Mucosa of descending colon (tissue), 3 donors: Measurements from ENCODE around the gene GOLGA3. TPM values are rescaled to one million over a fixed set of nuclear protein-coding genes. Genes with fewer than 3 reads are reported as not detected.
A peak's percentile ranks its signal among the peaks of the same experiment; 100 is the strongest.

ENCODE experiments used
- ATAC-seq: fragments of 200-7000 bp; cut with Tn5 transposase; one replicate; pipeline ENCODE4 v1.9.1; 2020; ENCODE audit warnings: mild to moderate bottlenecking, moderate library complexity
- DNase-seq, 3 donors: peaks; one replicate each; pipeline ENCODE4 v3.0.0-alpha.2; 2020
- H3K36me3 ChIP-seq: fragments of 200-600 bp; one replicate; pipeline ENCODE4 v1.8.0; 2021; ENCODE audit warnings: low read depth, mild to moderate bottlenecking
- H3K4me1 ChIP-seq: fragments of 200-600 bp; one replicate; pipeline ENCODE4 v1.8.0; 2021; ENCODE audit warnings: low read depth, mild to moderate bottlenecking
- H3K4me3 ChIP-seq: fragments of 200-600 bp; one replicate; pipeline ENCODE4 v1.8.0; 2021; ENCODE audit warnings: mild to moderate bottlenecking
- H3K9me3 ChIP-seq: fragments of 200-600 bp; one replicate; pipeline ENCODE4 v1.8.0; 2021; ENCODE audit warnings: mild to moderate bottlenecking
- intact Hi-C, 2 donors: fragments of 100-400 bp; cut with DNase I in 1 of 2; cut with micrococcal nuclease in 1 of 2; formaldehyde crosslinking; loops; one replicate each; pipeline versions ENCODE4 v1.11.0 to v1.11.1; 2022; cut with DNase I, micrococcal nuclease
- total RNA-seq, 3 donors: library from RNA; stranded (reverse); fragmentation: NEBNext Ultra II Directional in 2 of 3; extraction: Animal tissue kit (Norgen Biotek cat#: 25700) in 2 of 3; gene quantifications; one replicate each; pipeline versions ENCODE4 v1.2.1 to v1.2.4, GENCODE V29; 2021 to 2023
- TF ChIP-seq, protein P1 (sequence below): fragments of 200-600 bp; IDR thresholded peaks from one replicate; pipeline ENCODE4 v1.8.0; 2022; ENCODE audit warnings: antibody characterized with exemption, mild to moderate bottlenecking
- donor health status: DM: no; HTN: no; CAD: no; lungs with moderate emphysema.
- donor health status: DM: no; HTN: no; CAD: no.
- donor health status: DM: no; HTN: yes; CAD: no.

GOLGA3 gene
- total RNA-seq, 3 donors from 2014 or later = 71.6 to 91.0 (median 89.6) TPM

DNA sequence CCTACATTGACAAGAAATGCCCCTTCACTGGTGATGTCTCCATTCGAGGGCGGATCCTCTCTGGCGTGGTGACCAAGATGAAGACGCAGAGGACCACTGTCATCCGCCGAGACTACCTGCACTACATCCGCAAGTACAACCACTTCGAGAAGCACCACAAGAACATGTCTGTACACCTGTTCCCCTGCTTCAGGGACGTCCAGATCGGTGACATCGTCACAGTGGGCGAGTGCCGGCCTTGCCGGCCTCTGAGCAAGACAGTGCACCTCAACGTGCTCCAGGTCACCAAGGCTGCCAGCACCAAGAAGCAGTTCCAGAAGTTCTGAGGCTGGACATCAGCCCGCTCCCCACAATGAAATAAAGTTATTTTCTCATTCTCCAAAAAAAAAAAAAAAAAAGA is 2.8 kb downstream of the GOLGA3 start:
- TF ChIP-seq, protein P1, sequence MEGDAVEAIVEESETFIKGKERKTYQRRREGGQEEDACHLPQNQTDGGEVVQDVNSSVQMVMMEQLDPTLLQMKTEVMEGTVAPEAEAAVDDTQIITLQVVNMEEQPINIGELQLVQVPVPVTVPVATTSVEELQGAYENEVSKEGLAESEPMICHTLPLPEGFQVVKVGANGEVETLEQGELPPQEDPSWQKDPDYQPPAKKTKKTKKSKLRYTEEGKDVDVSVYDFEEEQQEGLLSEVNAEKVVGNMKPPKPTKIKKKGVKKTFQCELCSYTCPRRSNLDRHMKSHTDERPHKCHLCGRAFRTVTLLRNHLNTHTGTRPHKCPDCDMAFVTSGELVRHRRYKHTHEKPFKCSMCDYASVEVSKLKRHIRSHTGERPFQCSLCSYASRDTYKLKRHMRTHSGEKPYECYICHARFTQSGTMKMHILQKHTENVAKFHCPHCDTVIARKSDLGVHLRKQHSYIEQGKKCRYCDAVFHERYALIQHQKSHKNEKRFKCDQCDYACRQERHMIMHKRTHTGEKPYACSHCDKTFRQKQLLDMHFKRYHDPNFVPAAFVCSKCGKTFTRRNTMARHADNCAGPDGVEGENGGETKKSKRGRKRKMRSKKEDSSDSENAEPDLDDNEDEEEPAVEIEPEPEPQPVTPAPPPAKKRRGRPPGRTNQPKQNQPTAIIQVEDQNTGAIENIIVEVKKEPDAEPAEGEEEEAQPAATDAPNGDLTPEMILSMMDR = no peak
- no peak for DNase-seq
- Histone ChIP-seq H3K4me1 (peaks cover 12% of the 10 kb centered on the region), H3K9me3 (no peaks in the 10 kb centered on the region), H3K4me3 (no peak overlapping the region), H3K36me3 (no peaks in the 10 kb centered on the region)
- intact Hi-C loops = no loop called here
- no peak for ATAC-seq

DNA sequence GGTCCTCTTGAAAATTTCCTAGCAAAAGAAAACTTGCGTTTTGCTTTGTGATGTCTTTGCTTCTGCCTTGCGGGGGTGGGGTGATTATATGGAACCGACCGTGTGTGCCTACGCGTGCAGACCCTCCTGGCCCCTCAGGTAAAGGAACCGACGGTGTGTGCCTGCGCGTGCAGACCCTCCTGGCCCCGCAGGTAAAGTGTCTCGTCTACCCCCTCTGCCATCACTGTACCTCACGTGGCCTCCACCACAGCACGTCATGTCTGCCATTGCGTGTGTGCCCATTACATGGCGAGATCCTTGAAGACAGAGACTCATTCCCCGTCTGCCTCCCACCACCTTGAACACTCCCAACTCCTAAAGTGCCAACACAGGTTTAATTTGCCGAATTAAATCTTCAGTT is 3.6 kb downstream of the GOLGA3 start:
- H3K36me3 ChIP-seq = peaks cover 3% of the 10 kb centered on the region

DNA sequence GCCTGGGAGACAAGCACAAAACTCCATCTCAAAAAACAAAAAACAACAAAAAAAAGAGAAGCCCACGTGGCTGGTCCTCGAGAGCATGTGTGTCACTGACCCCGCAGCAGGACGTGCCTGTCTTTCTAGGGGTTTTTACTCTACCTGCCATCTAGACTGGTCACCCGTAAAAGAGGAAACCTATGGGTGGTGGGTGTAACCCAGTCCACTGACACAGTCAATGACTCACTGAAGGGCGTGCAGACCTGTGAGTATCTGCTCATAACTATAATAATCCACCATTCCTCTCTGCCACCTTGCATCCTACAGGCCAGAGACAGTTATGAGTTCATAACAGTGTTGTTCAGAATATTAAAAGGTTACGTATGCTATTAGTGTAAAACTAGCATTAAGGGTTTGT is 4.6 kb downstream of the GOLGA3 start:
- Histone ChIP-seq H3K4me3 (no peak overlapping the region), H3K4me1 (peaks cover 15% of the 10 kb centered on the region), H3K36me3 (peaks cover 3% of the 10 kb centered on the region), H3K9me3 (no peaks in the 10 kb centered on the region)
- peak; percentile 17 for ATAC-seq
- intact Hi-C loops = no loop called here
- TF ChIP-seq, protein P1 = no peak
- no peak for DNase-seq

More for the DNA sequence above, 3.6 kb downstream of the GOLGA3 start:
- H3K4me3 ChIP-seq = no peak overlapping the region
- DNase-seq = no peak
- peaks cover 14% of the 10 kb centered on the region for H3K4me1 ChIP-seq
- TF ChIP-seq, protein P1 = no peak
- no peaks in the 10 kb centered on the region for H3K9me3 ChIP-seq
- no peak for ATAC-seq
- intact Hi-C loops = no loop called here

DNA sequence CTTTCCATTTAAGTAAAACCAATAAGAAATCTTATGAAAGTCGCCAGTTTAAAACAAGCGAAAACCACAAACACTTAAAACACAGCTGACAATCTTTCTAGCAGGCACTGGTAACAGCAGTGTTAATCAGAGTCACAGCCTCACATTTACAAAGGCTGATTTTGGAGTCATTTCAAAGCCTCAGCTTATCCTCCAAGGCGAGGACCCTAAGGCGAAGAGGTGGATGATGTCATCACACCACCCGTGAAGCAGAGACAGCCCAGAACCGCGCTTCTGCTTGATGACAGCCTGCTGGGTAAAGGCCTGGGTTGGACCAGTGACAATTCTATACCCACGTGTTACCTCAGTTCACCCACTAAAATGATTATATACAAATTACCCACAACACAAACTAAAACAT is 10.1 kb downstream of the GOLGA3 start:
- intact Hi-C loops = no loop called here
- TF ChIP-seq, protein P1 = no peak
- H3K4me3 ChIP-seq = no peak overlapping the region
- no peak for DNase-seq
- no peaks in the 10 kb centered on the region for H3K9me3 ChIP-seq
- H3K36me3 ChIP-seq = peaks cover 16% of the 10 kb centered on the region
- ATAC-seq = no peak
- H3K4me1 ChIP-seq = peaks cover 3% of the 10 kb centered on the region

DNA sequence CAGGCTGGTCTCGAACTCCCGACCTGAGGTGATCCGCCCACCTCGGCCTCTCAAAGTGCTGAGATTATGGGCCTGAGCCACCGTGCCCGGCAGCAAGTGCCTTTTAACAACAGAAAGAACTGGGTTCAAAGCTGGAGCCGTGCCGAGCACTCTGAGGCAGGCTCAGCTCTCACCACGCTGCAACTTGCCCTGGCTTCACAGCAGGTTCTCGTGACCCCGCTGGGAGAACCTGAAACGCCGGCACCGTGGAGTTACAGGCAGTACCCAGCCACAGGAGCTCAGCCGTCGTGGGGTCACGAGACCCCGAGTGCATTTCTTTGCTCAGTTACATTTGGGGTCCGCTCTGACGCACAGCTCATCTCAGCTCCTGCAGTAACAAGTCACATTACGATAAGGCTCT is 14.4 kb downstream of the GOLGA3 start:
- Histone ChIP-seq H3K4me1 (no peaks in the 10 kb centered on the region), H3K36me3 (peaks cover 20% of the 10 kb centered on the region), H3K4me3 (no peak overlapping the region), H3K9me3 (no peaks in the 10 kb centered on the region)
- intact Hi-C loops = no loop called here
- DNase-seq = no peak
- TF ChIP-seq, protein P1 = no peak
- no peak for ATAC-seq

DNA sequence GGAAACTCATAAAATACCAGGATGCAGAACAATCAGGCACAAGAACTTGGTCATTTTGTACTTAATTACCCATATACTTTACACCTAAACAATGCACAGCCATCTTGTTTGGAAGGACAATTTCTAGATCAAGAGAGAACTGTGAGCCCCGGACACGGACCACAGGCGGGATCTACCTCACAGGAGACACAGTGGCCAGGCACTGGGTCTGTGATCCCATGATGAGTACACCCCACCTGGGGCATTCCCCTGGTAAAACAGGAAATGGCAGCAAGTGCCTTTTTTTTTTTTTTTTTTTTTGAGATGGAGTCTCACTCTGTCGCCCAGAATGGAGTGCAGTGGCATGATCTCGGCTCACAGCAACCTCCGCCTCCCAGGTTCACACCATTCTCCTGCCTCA is 15.2 kb downstream of the GOLGA3 start:
- Histone ChIP-seq H3K4me1 (no peaks in the 10 kb centered on the region), H3K9me3 (no peaks in the 10 kb centered on the region), H3K4me3 (no peak overlapping the region), H3K36me3 (peaks cover 20% of the 10 kb centered on the region)
- intact Hi-C loops = no loop called here
- TF ChIP-seq, protein P1 = no peak
- DNase-seq = no peak
- no peak for ATAC-seq
